Measurements from ENCODE around the gene B3GAT3. TPM values are rescaled to one million over a fixed set of nuclear protein-coding genes. Genes with fewer than 3 reads are reported as not detected.

B3GAT3 gene
- total RNA-seq, 1 experiment from 2014 or later: 51.2 TPM

- no peak overlapping the region for H3K27ac ChIP-seq (ENCODE audit: low read depth, low read length)
Measured at GRCh38 chr11:62632492-62632891, 10.7 kb upstream of the B3GAT3 start.

More at GRCh38 chr11:62632492-62632891, 10.7 kb upstream of the B3GAT3 start:
- Histone ChIP-seq H3K9me3 (ENCODE audit: control insufficient read depth in 1 of 2, insufficient read depth in 1 of 2, low read depth in 1 of 2, low read length in 2 of 2) (no peaks in the 10 kb centered on the region), H3K79me2 (ENCODE audit: insufficient read depth, low read length) (peaks cover 25% of the 10 kb centered on the region; the same call in 1 of the 2 replicates), H3K36me3 (ENCODE audit: control insufficient read depth in 1 of 2, insufficient read depth in 2 of 2, low read length in 2 of 2) (peaks cover 68 to 69% of the 10 kb centered on the region in 2 experiments), H3K9ac (ENCODE audit: low read length) (no peak overlapping the region), H3K4me2 (ENCODE audit: low read length) (no peak overlapping the region), H2AFZ (ENCODE audit: low read depth, low read length, poor library complexity, severe bottlenecking) (no peak overlapping the region), H3K9me2 (ENCODE audit: insufficient read depth) (no peaks in the 10 kb centered on the region), H3K4me1 (ENCODE audit: control insufficient read depth in 1 of 2, insufficient read depth in 2 of 2, low read length in 2 of 2) (no peaks in the 10 kb centered on the region), H4K20me1 (ENCODE audit: insufficient read depth) (no peaks in the 10 kb centered on the region), H3K4me3 (replicated peaks in 1 of 2; ENCODE audit: low read depth in 1 of 2, low read length in 2 of 2) (no peak overlapping the region), H3K27me3 (ENCODE audit: insufficient read depth, low read length) (no peaks in the 10 kb centered on the region)
- POLR2A ChIA-PET: interaction anchor here (1.0 kb wide), 1 partner anchor 33 kb away, joined by 3 read pairs; the partner anchor contains the start of genes C11orf98 and CSKMT
- ATAC-seq (no peak), DNase-seq (ENCODE audit: low read depth, low spot score) (no peak)
- intact Hi-C loops (cut with micrococcal nuclease): no loop called here
- RAD21 ChIA-PET (ENCODE audit: low non-redundant PET in 1 of 2, low total read pairs in 2 of 2, uncharacterized antibody in 2 of 2, unreplicated experiment in 2 of 2): no interaction called here
- BruUV-seq (replicated peaks): no TSS peak
- no peak for TF ChIP-seq EGR1 (IDR thresholded peaks at IDR 0.05; ENCODE audit: low read depth)
- TF ChIP-seq SIN3A (IDR thresholded peaks at IDR 0.05; ENCODE audit: low read depth): no peak
- no peak for TF ChIP-seq ATF3 (IDR thresholded peaks at IDR 0.05)
- no peak for TF ChIP-seq CBX3 (IDR thresholded peaks at IDR 0.05; ENCODE audit: low read depth)
- no peak for TF ChIP-seq POLR2AphosphoS5 (IDR thresholded peaks at IDR 0.05; ENCODE audit: low read depth, low read length)
- TF ChIP-seq CEBPB (IDR thresholded peaks at IDR 0.05; ENCODE audit: low read depth): no peak
- no peak for TF ChIP-seq EZH2phosphoT487 (IDR thresholded peaks at IDR 0.05; ENCODE audit: borderline replicate concordance)
- TF ChIP-seq POLR2A (IDR thresholded peaks at IDR 0.05; ENCODE audit: borderline replicate concordance, extremely low read depth, insufficient read depth, insufficient read length): no peak
- TF ChIP-seq YY1 (IDR thresholded peaks at IDR 0.05; ENCODE audit: extremely low read depth, insufficient replicate concordance, low read depth, low read length): no peak
- TF ChIP-seq ELF1 (IDR thresholded peaks at IDR 0.05; ENCODE audit: borderline replicate concordance, low read depth): no peak
- no peak for TF ChIP-seq ZFX (IDR thresholded peaks at IDR 0.05)
- TF ChIP-seq FOSL1 (IDR thresholded peaks at IDR 0.05; ENCODE audit: low read depth): no peak
- TF ChIP-seq CTCF (IDR thresholded peaks at IDR 0.05 in 2 of 3, conservative IDR thresholded peaks at IDR 0.05 in 1 of 3; ENCODE audit: borderline replicate concordance in 1 of 3, insufficient read depth in 1 of 3, low read depth in 2 of 3, low read length in 2 of 3): no peak
- TF ChIP-seq ZNF274 (IDR thresholded peaks at IDR 0.05; ENCODE audit: low read depth, low read length): no peak
- CTCF ChIA-PET: no interaction called here
